K562 (cell line): ENCODE results near the gene DNAJC9. TPM values are rescaled to one million over a fixed set of nuclear protein-coding genes. Genes with fewer than 3 reads are reported as not detected.

Source experiments
- ADNP ChIP-seq: fragments of 200-800 bp; sonication (Bioruptor generic); IDR thresholded peaks from 2 replicates; pipeline ENCODE4 v1.6.1; 2016; ENCODE audit warnings: missing genetic modification characterization, missing compliant biosample characterization
- CBX2 ChIP-seq: fragments of 200-600 bp; sonication (generic); IDR thresholded peaks from one replicate; pipeline ENCODE4 v1.6.1; 2012; ENCODE audit warnings: mild to moderate bottlenecking, low read length, inconsistent platforms; ENCODE audit not compliant: insufficient read depth, poor library complexity, severe bottlenecking
- CHCHD3 ChIP-seq: fragments of 250-450 bp; sonication (Bioruptor Pico); IDR thresholded peaks from 2 replicates; pipeline ENCODE4 v2.1.2; 2022; ENCODE audit warnings: mild to moderate bottlenecking
- DACH1 ChIP-seq: fragments of 450-650 bp; IDR thresholded peaks from 2 replicates; pipeline ENCODE4 v1.6.1; 2018; ENCODE audit not compliant: partially characterized antibody
- FUS ChIP-seq: fragments of 200-400 bp; formaldehyde crosslinking; optimal IDR thresholded peaks from 2 replicates; pipeline ENCODE3; 2017; ENCODE audit warnings: low read depth, low read length
- HNRNPLL ChIP-seq: fragments of 200-400 bp; formaldehyde crosslinking; IDR thresholded peaks from 2 replicates; pipeline ENCODE4 v1.6.1; 2017; ENCODE audit warnings: low read length, low read depth, mild to moderate bottlenecking; ENCODE audit not compliant: poor library complexity, severe bottlenecking
- KAT8 ChIP-seq: fragments of 450-650 bp; IDR thresholded peaks from 2 replicates; pipeline ENCODE4 v1.6.1; 2016; ENCODE audit warnings: low read depth, mild to moderate bottlenecking
- KDM2B ChIP-seq: fragments of 250-450 bp; sonication (Bioruptor Pico); IDR thresholded peaks from 2 replicates; pipeline ENCODE4 v1.8.0; 2021; ENCODE audit warnings: mild to moderate bottlenecking, moderate library complexity
- MCM3 ChIP-seq: fragments of 450-650 bp; IDR thresholded peaks from 2 replicates; pipeline ENCODE4 v1.6.1; 2016
- NFE2L1 ChIP-seq: fragments of 450-650 bp; IDR thresholded peaks from 2 replicates; pipeline ENCODE4 v1.6.1; 2016; ENCODE audit warnings: missing genetic modification characterization, low read depth, mild to moderate bottlenecking, missing compliant biosample characterization, moderate library complexity, borderline replicate concordance
- PCBP2 ChIP-seq: fragments of 200-400 bp; formaldehyde crosslinking; IDR thresholded peaks from 2 replicates; pipeline ENCODE4 v1.6.1; 2018; ENCODE audit warnings: low read length, low read depth, mild to moderate bottlenecking, moderate library complexity; ENCODE audit not compliant: poor library complexity, severe bottlenecking
- POLR2G ChIP-seq: fragments of 200-400 bp; formaldehyde crosslinking; IDR thresholded peaks from 2 replicates; pipeline ENCODE4 v1.6.1; 2017; ENCODE audit warnings: low read depth, mild to moderate bottlenecking, antibody characterized with exemption, low read length, moderate library complexity
- PRPF4 ChIP-seq: fragments of 200-400 bp; formaldehyde crosslinking; IDR thresholded peaks from one replicate; pipeline ENCODE4 v1.6.1; 2017; ENCODE audit warnings: low read length, low read depth, mild to moderate bottlenecking; ENCODE audit not compliant: insufficient read depth, poor library complexity, severe bottlenecking
- PTRF ChIP-seq: fragments of 450-650 bp; IDR thresholded peaks from 2 replicates; pipeline ENCODE4 v1.6.1; 2016; ENCODE audit warnings: mild to moderate bottlenecking, missing genetic modification characterization, missing compliant biosample characterization
- PURB ChIP-seq: sonication (generic); formaldehyde crosslinking; IDR thresholded peaks from 2 replicates; pipeline ENCODE4 v1.9.0; 2021; ENCODE audit warnings: low read depth, mild to moderate bottlenecking, missing genetic modification reagents
- TEAD2 ChIP-seq: fragments of 450-650 bp; IDR thresholded peaks from 2 replicates; pipeline ENCODE4 v1.6.1; 2016; ENCODE audit warnings: missing genetic modification characterization, control low read depth, missing compliant biosample characterization
- ZEB2 ChIP-seq: fragments of 450-650 bp; IDR thresholded peaks from 2 replicates; pipeline ENCODE4 v1.6.1; 2016
- ZNF121 ChIP-seq: sonication (generic); formaldehyde crosslinking; conservative IDR thresholded peaks from 2 replicates; pipeline ENCODE4 v1.8.0; 2022; ENCODE audit warnings: missing genetic modification reagents
- ZNF766 ChIP-seq: fragments of 200-800 bp; sonication (Bioruptor generic); conservative IDR thresholded peaks from 2 replicates; pipeline ENCODE4 v1.6.1; 2016; ENCODE audit warnings: missing genetic modification characterization, missing compliant biosample characterization
- ZSCAN29 ChIP-seq: fragments of 450-650 bp; IDR thresholded peaks from 2 replicates; pipeline ENCODE4 v1.6.1; 2017
- polyA plus RNA-seq, 8 experiments: library from polyadenylated mRNA; depleted of rRNA in 4 of 8; stranded (reverse) in 5 of 8; unstranded in 3 of 8; fragments of >200 nt; fragmentation: Nextera tagmentation in 2 of 8; fragmentation: Illumina TruSeq in 1 of 8; extraction: Ambion mirVana in 2 of 8; extraction: Trizol in 1 of 8; gene quantifications; 2 replicates each; pipeline versions ENCODE4 v1.2.1 to v1.2.3, GENCODE V29; 2011 to 2014; ENCODE audit warnings: inconsistent platforms in 1 of 8, missing spikeins in 1 of 8
- total RNA-seq, 7 experiments: library from RNA; depleted of rRNA in 6 of 7; stranded (reverse); fragments of >200 nt in 6 of 7; fragmentation: Illumina TruSeq in 2 of 7; extraction: Trizol in 2 of 7; gene quantifications; 2 replicates each; pipeline versions ENCODE4 v1.2.1 to v1.2.3, GENCODE V29; 2011 to 2021; ENCODE audit warnings: low replicate concordance in 1 of 7
- TF ChIP-seq, protein P1 (sequence below): fragments of 150-350 bp; IDR thresholded peaks from 2 replicates; pipeline ENCODE4 v1.6.1; 2014; ENCODE audit warnings: low read depth, mild to moderate bottlenecking, low read length, borderline replicate concordance
- TF ChIP-seq, protein P2 (sequence below): IDR thresholded peaks from 2 replicates; pipeline ENCODE4 v1.6.1; 2016; ENCODE audit warnings: missing genetic modification characterization, missing compliant biosample characterization
- TF ChIP-seq, protein P3 (sequence below): sonication (generic); formaldehyde crosslinking; IDR thresholded peaks from 2 replicates; pipeline ENCODE4 v1.8.1; 2022; ENCODE audit warnings: missing genetic modification reagents

Gene DNAJC9
- total and polyA plus RNA-seq, 9 of the 15 experiments (the other 6 are each of a cell fraction or from before 2014, with no cell fraction given), result 66.7 to 133 (median 102) TPM

DNA sequence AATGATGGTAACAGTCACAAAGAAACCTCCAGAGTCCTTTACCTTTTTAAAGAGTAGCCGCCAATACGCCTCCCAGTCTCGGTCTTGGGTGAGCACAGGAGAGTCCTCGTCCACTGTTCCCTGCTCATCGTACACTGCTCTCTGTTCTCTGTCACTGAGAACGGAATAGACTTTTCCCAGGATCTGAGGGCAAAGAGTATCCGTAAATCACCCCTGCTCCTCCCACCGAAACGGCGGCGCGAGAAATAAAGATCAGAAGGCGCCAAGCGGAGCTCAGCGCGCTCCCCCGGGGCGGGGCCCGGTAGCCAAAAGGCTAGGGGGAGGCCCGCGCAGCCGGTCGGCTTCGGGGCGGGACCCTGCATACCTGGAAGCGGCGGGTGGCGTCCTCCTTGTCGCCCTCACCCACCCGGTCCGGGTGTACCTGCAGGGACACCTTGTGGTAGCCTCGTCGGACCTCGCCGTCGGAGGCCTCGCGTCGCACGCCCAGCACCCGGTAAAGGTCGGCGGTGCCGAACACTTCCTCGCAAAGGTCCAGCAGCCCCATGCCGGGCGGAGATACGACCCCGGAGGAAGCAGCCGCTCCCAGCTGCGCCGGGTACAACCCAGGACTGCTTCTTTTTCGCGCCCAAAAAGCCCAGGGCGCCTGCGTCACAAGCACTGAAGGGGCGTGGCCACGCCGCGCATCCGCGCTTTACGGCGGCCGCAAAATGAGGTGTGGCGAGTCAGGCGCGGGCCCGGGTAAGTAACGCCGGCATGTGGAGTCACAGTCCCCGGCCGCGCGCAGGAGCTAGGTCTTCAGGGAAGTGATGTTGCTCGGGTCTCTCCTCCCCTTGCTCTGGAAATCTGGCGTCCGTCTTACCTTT is at the start of gene DNAJC9 (continued):
- no peak for TF ChIP-seq CHCHD3 (CRISPR knock-in tag)
- TF ChIP-seq PTRF (tag), result no peak
- TF ChIP-seq, protein P1, sequence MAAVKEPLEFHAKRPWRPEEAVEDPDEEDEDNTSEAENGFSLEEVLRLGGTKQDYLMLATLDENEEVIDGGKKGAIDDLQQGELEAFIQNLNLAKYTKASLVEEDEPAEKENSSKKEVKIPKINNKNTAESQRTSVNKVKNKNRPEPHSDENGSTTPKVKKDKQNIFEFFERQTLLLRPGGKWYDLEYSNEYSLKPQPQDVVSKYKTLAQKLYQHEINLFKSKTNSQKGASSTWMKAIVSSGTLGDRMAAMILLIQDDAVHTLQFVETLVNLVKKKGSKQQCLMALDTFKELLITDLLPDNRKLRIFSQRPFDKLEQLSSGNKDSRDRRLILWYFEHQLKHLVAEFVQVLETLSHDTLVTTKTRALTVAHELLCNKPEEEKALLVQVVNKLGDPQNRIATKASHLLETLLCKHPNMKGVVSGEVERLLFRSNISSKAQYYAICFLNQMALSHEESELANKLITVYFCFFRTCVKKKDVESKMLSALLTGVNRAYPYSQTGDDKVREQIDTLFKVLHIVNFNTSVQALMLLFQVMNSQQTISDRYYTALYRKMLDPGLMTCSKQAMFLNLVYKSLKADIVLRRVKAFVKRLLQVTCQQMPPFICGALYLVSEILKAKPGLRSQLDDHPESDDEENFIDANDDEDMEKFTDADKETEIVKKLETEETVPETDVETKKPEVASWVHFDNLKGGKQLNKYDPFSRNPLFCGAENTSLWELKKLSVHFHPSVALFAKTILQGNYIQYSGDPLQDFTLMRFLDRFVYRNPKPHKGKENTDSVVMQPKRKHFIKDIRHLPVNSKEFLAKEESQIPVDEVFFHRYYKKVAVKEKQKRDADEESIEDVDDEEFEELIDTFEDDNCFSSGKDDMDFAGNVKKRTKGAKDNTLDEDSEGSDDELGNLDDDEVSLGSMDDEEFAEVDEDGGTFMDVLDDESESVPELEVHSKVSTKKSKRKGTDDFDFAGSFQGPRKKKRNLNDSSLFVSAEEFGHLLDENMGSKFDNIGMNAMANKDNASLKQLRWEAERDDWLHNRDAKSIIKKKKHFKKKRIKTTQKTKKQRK, result no peak
- no peak for TF ChIP-seq MCM3
- no peak for TF ChIP-seq NFE2L1 (tag)
- TF ChIP-seq PCBP2, result no peak
- TF ChIP-seq ZNF766 (CRISPR knock-in tag), result peak; percentile 41; the same call in 1 of the 2 replicates
- TF ChIP-seq ADNP (tag), result no peak
- peak; percentile 96 for TF ChIP-seq ZEB2
- TF ChIP-seq HNRNPLL, result peak; percentile 81
- TF ChIP-seq, protein P2, sequence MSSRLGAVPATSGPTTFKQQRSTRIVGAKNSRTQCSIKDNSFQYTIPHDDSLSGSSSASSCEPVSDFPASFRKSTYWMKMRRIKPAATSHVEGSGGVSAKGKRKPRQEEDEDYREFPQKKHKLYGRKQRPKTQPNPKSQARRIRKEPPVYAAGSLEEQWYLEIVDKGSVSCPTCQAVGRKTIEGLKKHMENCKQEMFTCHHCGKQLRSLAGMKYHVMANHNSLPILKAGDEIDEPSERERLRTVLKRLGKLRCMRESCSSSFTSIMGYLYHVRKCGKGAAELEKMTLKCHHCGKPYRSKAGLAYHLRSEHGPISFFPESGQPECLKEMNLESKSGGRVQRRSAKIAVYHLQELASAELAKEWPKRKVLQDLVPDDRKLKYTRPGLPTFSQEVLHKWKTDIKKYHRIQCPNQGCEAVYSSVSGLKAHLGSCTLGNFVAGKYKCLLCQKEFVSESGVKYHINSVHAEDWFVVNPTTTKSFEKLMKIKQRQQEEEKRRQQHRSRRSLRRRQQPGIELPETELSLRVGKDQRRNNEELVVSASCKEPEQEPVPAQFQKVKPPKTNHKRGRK, result no peak
- TF ChIP-seq KAT8, result no peak
- no peak for TF ChIP-seq DACH1
- TF ChIP-seq POLR2G, result peak; percentile 99
- no peak for TF ChIP-seq ZSCAN29
- TF ChIP-seq FUS, result peak; percentile 82
- TF ChIP-seq KDM2B, result peak; percentile 93
- TF ChIP-seq ZNF121, result no peak
- no peak for TF ChIP-seq TEAD2
- TF ChIP-seq, protein P3, sequence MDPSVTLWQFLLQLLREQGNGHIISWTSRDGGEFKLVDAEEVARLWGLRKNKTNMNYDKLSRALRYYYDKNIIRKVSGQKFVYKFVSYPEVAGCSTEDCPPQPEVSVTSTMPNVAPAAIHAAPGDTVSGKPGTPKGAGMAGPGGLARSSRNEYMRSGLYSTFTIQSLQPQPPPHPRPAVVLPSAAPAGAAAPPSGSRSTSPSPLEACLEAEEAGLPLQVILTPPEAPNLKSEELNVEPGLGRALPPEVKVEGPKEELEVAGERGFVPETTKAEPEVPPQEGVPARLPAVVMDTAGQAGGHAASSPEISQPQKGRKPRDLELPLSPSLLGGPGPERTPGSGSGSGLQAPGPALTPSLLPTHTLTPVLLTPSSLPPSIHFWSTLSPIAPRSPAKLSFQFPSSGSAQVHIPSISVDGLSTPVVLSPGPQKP (CRISPR knock-in tag), result no peak
- TF ChIP-seq CBX2, result no peak
- TF ChIP-seq PRPF4, result peak; percentile 78
- TF ChIP-seq PURB (CRISPR knock-in tag), result no peak
